Chondrocyte (in vitro differentiated cells): Measurements from ENCODE around the gene EXD3. TPM values are rescaled to one million over a fixed set of nuclear protein-coding genes. Genes with fewer than 3 reads are reported as not detected.
A peak's percentile ranks its signal among the peaks of the same experiment; 100 is the strongest.

Experiments
- DNase-seq: peaks from one replicate; pipeline ENCODE4 v3.0.0; 2021; ENCODE audit warnings: mixed read lengths, low spot score
- H3K27ac Mint-ChIP-seq: one replicate; pipeline ENCODE4 v1.8.0; 2021; ENCODE audit warnings: mild to moderate bottlenecking, moderate library complexity, mixed read lengths; ENCODE audit not compliant: unreplicated experiment
- H3K27me3 Mint-ChIP-seq: 2 replicates; pipeline ENCODE4 v1.8.0; 2021; ENCODE audit warnings: low read depth, mixed read lengths
- H3K36me3 Mint-ChIP-seq: 2 replicates; pipeline ENCODE4 v1.8.0; 2021; ENCODE audit warnings: low read depth, mixed read lengths
- H3K4me1 Mint-ChIP-seq: 2 replicates; pipeline ENCODE4 v1.8.0; 2021; ENCODE audit warnings: low read depth, mild to moderate bottlenecking, mixed read lengths
- H3K4me3 Mint-ChIP-seq: one replicate; pipeline ENCODE4 v1.8.0; 2021; ENCODE audit warnings: mild to moderate bottlenecking, moderate library complexity, mixed read lengths; ENCODE audit not compliant: unreplicated experiment
- H3K9me3 Mint-ChIP-seq: 2 replicates; pipeline ENCODE4 v1.8.0; 2021; ENCODE audit warnings: low read depth, mixed read lengths
- total RNA-seq: library from RNA; stranded (reverse); gene quantifications from 3 replicates; pipeline ENCODE4 v1.2.1, GENCODE V29; 2021
- TF ChIP-seq, protein P1 (sequence below): fragments of 200-600 bp; sonication (generic); IDR thresholded peaks from 2 replicates; pipeline ENCODE4 v1.5.0; 2021; ENCODE audit warnings: antibody characterized with exemption, mild to moderate bottlenecking, moderate library complexity

Gene EXD3
- total RNA-seq, 1 donor from 2014 or later, result 11.6 TPM

DNA sequence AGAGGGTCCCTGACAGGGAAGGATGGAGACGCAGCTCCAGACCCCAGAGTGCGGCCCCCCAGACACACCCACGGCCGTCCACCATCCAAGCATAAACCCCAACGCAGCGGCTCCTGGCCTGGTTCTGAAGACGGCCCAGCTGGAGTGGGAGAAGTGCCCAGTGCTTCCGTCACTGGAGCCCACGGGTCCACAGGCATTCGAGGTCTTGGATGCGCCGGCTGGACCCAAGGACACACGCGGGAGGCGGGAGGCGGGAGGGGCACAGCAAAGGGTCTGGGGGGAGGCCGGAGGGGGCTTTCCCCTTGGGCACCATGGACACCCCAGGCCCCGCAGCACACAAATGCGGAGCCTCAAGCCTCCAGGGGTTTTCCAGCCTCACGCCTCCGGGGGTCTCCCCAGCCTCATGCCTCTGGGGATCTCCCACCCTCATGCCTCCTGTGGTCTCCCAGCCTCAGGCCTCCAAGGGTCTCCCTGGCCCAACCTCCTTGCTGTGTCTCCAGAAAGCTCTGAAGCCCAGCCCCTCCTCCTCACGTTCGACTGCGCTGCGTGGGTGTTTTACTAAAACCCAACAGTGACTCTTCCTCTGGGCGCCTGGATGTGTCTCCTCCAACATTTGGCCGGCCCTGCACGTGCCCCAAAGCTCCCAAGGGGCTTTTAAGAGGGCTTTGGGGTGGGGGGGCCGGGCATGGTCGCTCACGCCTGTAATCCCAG is 15.2 kb downstream of the EXD3 start:
- no peak overlapping the region for H3K4me3 Mint-ChIP-seq
- no peak for DNase-seq
- no peaks in the 10 kb centered on the region for H3K27me3 Mint-ChIP-seq
- H3K9me3 Mint-ChIP-seq, result no peaks in the 10 kb centered on the region
- H3K36me3 Mint-ChIP-seq, result no peaks in the 10 kb centered on the region
- H3K27ac Mint-ChIP-seq, result no peak overlapping the region
- peaks cover 15% of the 10 kb centered on the region for H3K4me1 Mint-ChIP-seq
- TF ChIP-seq, protein P1, sequence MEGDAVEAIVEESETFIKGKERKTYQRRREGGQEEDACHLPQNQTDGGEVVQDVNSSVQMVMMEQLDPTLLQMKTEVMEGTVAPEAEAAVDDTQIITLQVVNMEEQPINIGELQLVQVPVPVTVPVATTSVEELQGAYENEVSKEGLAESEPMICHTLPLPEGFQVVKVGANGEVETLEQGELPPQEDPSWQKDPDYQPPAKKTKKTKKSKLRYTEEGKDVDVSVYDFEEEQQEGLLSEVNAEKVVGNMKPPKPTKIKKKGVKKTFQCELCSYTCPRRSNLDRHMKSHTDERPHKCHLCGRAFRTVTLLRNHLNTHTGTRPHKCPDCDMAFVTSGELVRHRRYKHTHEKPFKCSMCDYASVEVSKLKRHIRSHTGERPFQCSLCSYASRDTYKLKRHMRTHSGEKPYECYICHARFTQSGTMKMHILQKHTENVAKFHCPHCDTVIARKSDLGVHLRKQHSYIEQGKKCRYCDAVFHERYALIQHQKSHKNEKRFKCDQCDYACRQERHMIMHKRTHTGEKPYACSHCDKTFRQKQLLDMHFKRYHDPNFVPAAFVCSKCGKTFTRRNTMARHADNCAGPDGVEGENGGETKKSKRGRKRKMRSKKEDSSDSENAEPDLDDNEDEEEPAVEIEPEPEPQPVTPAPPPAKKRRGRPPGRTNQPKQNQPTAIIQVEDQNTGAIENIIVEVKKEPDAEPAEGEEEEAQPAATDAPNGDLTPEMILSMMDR, result no peak

GRCh38 chr9:137406876-137407589 is 15.9 kb downstream of the EXD3 start:
- DNase-seq, result peak; percentile 89
- H3K4me3 Mint-ChIP-seq, result peak overlapping the region; percentile 16

GRCh38 chr9:137406085-137406760 is 16.7 kb downstream of the EXD3 start:
- TF ChIP-seq, protein P1, result no peak
- H3K27ac Mint-ChIP-seq, result no peak overlapping the region
- peaks cover 3% of the 10 kb centered on the region for H3K36me3 Mint-ChIP-seq
- H3K27me3 Mint-ChIP-seq, result no peaks in the 10 kb centered on the region
- H3K4me1 Mint-ChIP-seq, result peaks cover 4% of the 10 kb centered on the region
- no peaks in the 10 kb centered on the region for H3K9me3 Mint-ChIP-seq
- DNase-seq, result no peak
- H3K4me3 Mint-ChIP-seq, result peak overlapping the region; percentile 28

More at GRCh38 chr9:137406876-137407589, 15.9 kb downstream of the EXD3 start:
- H3K27ac Mint-ChIP-seq, result no peak overlapping the region
- no peaks in the 10 kb centered on the region for H3K27me3 Mint-ChIP-seq
- peaks cover 8% of the 10 kb centered on the region for H3K4me1 Mint-ChIP-seq
- H3K9me3 Mint-ChIP-seq, result no peaks in the 10 kb centered on the region
- TF ChIP-seq, protein P1, result peak; percentile 88
- H3K36me3 Mint-ChIP-seq, result peaks cover 3% of the 10 kb centered on the region

DNA sequence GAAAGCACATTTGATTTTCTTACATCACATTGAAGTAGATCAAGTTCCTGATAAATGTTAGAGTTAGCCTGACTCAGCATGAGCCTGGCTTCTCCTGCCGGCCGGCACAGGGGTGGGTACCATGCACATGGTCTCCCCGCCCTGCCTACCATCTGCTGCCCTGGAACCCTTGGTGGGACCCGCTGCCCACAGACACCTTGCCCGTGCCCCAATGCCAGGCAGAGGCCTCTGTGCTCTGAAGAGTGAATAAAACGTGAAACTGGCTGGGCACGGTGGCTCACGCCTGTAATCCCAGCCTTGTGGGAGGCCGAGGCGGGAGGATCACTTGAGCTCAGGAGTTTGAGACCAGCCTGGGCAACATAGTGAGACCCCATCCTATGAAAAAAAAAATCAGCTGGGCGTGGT is 17.3 kb downstream of the EXD3 start:
- H3K4me1 Mint-ChIP-seq, result peaks cover 4% of the 10 kb centered on the region
- H3K27ac Mint-ChIP-seq, result no peak overlapping the region
- peaks cover 3% of the 10 kb centered on the region for H3K36me3 Mint-ChIP-seq
- H3K4me3 Mint-ChIP-seq, result no peak overlapping the region
- DNase-seq, result no peak
- TF ChIP-seq, protein P1, result no peak
- no peaks in the 10 kb centered on the region for H3K9me3 Mint-ChIP-seq
- no peaks in the 10 kb centered on the region for H3K27me3 Mint-ChIP-seq

DNA sequence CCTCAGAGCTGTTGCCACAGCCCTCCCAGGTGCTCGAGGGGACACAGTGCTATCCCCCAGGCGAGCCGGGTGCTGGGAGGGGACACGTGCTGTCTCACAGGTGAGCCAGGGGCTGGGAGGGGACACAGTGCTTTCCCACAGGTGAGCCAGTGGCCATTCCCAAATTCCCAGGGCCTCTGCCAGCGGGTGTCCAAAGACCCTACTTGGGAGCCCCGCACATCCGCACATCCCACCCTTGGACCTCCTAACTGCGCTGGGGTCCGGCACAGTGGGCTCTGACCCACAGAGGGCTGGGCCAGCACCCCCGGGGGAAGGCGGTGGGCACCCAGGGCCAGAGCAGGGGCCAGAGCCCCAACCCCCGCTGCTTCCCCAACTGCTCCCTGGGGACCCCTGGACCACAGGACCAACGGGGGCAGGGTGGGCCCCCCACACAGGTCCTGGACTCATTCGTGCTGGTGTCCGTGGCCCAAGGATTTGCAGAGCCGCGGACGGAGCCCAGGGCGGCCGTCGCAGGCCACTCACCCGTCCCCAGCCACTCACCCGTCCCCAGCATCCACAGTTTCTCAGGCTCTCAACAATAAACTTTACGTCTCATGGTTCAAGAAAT is 17.9 kb downstream of the EXD3 start:
- Mint-ChIP-seq H3K36me3 (peaks cover 6% of the 10 kb centered on the region), H3K4me3 (no peak overlapping the region), H3K9me3 (no peaks in the 10 kb centered on the region), H3K27ac (no peak overlapping the region), H3K27me3 (no peaks in the 10 kb centered on the region), H3K4me1 (no peaks in the 10 kb centered on the region)
- no peak for DNase-seq
- TF ChIP-seq, protein P1, result no peak
